NCI-H2196 (cell line): Measurements from ENCODE around the gene SLC51B.
"Not testable (repeated sequence)": the region's sequence is repeated elsewhere in the genome, so short reads cannot be mapped to it uniquely, and the experiment has no call there.

Experiments
- DNase-seq: peaks from one replicate; lab custom pipeline; 2025; ENCODE audit not compliant: unreplicated experiment; lab: John Stamatoyannopoulos, UW

SLC51B gene

GRCh38 chr15:65040461-65040860 lies 4.7 kb upstream of the SLC51B start:
- DNase-seq, result no peak

- DNase-seq, result no peak
These were observed 3.4 kb upstream of the SLC51B start for GRCh38 chr15:65041787-65042186.

- DNase-seq, result no peak
These were observed 2.3 kb upstream of the SLC51B start for GRCh38 chr15:65042776-65043327.

GRCh38 chr15:65044218-65044617 lies 969 bp upstream of the SLC51B start:
- DNase-seq, result not testable (repeated sequence)

GRCh38 chr15:65048241-65048640 lies 3.1 kb downstream of the SLC51B start:
- DNase-seq, result no peak

- peak; percentile 90 for DNase-seq
These were observed 4.2 kb downstream of the SLC51B start for GRCh38 chr15:65049418-65049840.

GRCh38 chr15:65050270-65050669 lies 5.1 kb downstream of the SLC51B start:
- DNase-seq, result no peak

GRCh38 chr15:65051266-65051665 lies 6.1 kb downstream of the SLC51B start:
- DNase-seq, result no peak

GRCh38 chr15:65052956-65053355 lies 7.8 kb downstream of the SLC51B start:
- DNase-seq, result no peak

GRCh38 chr15:65054333-65055200 lies 9.4 kb downstream of the SLC51B start:
- DNase-seq, result peak; percentile 48

GRCh38 chr15:65055201-65055870 lies 10.1 kb downstream of the SLC51B start:
- DNase-seq, result no peak

- DNase-seq, result no peak
These were observed 10.9 kb downstream of the SLC51B start for GRCh38 chr15:65056106-65056505.

GRCh38 chr15:65056868-65057548 lies 11.8 kb downstream of the SLC51B start:
- no peak for DNase-seq

GRCh38 chr15:65057549-65057940 lies 12.4 kb downstream of the SLC51B start:
- no peak for DNase-seq

- DNase-seq, result no peak
These were observed 13.5 kb downstream of the SLC51B start for GRCh38 chr15:65058394-65059368.

GRCh38 chr15:65059369-65059750 lies 14.2 kb downstream of the SLC51B start:
- no peak for DNase-seq

GRCh38 chr15:65059931-65060596 lies 14.9 kb downstream of the SLC51B start:
- DNase-seq, result no peak

GRCh38 chr15:65060641-65061397 lies 15.6 kb downstream of the SLC51B start:
- DNase-seq, result no peak

GRCh38 chr15:65062061-65062460 lies 16.9 kb downstream of the SLC51B start:
- no peak for DNase-seq
